Activated CD8-positive, alpha-beta T cell treated with anti-CD3 and anti-CD28 coated beads, Interleukin-2, amount 10 ng/mL, durations not matched to agents 7 days and 5 days (primary cell): ENCODE measurements around the gene BSND. TPM values are rescaled to one million over a fixed set of nuclear protein-coding genes. Genes with fewer than 3 reads are reported as not detected.

Experiments
- ATAC-seq: fragments of 150-1000 bp; cut with Tn5 transposase; one replicate; pipeline ENCODE4 v1.10.0; 2021; ENCODE audit warnings: moderate library complexity
- CTCF ChIA-PET: fragments of 350-600 bp; sonication (Branson Sonifier 250); formaldehyde crosslinking; loops from one replicate; lab custom pipeline; 2021; ENCODE audit warnings: antibody characterized with exemption; lab: Charles Lee
- POLR2A ChIA-PET: fragments of 350-600 bp; sonication (Branson Sonifier 250); formaldehyde crosslinking; loops from one replicate; lab custom pipeline; 2021; ENCODE audit warnings: antibody characterized with exemption; lab: Charles Lee
- DNase-seq: peaks from one replicate; pipeline ENCODE4 v3.0.0-alpha.2; 2020
- H3K27ac Mint-ChIP-seq: one replicate; pipeline ENCODE4 v1.8.0; 2021; ENCODE audit warnings: mild to moderate bottlenecking, mixed read lengths
- H3K27me3 Mint-ChIP-seq: one replicate; pipeline ENCODE4 v1.8.0; 2021; ENCODE audit warnings: low read depth, mixed read lengths
- H3K36me3 Mint-ChIP-seq: one replicate; pipeline ENCODE4 v1.8.0; 2021; ENCODE audit warnings: low read depth, mixed read lengths
- H3K4me1 Mint-ChIP-seq: one replicate; pipeline ENCODE4 v1.8.0; 2021; ENCODE audit warnings: low read depth, mixed read lengths
- H3K4me3 Mint-ChIP-seq: one replicate; pipeline ENCODE4 v1.8.0; 2021; ENCODE audit warnings: mild to moderate bottlenecking, mixed read lengths
- H3K9me3 Mint-ChIP-seq: one replicate; pipeline ENCODE4 v1.8.0; 2022; ENCODE audit warnings: mixed read lengths; ENCODE audit not compliant: insufficient read depth
- total RNA-seq, 2 experiments: library from RNA; stranded (reverse); gene quantifications; one replicate each; pipeline ENCODE4 v1.2.3, GENCODE V29; 2021

BSND gene
- total RNA-seq, 2 experiments from 2014 or later: 0.05 TPM; not detected in 1

GRCh38 chr1:55061000-55061705, 62.4 kb downstream of the BSND start:
- no peak for ATAC-seq
- Mint-ChIP-seq H3K27me3 (no peaks in the 10 kb centered on the region), H3K36me3 (peaks cover 3% of the 10 kb centered on the region), H3K9me3 (no peaks in the 10 kb centered on the region), H3K4me3 (no peak overlapping the region), H3K4me1 (peaks cover 7% of the 10 kb centered on the region), H3K27ac (no peak overlapping the region)
- CTCF ChIA-PET: no interaction called here
- POLR2A ChIA-PET: interaction anchor here (0.8 kb wide), 1 partner anchor 196 kb away, joined by 3 read pairs; no protein-coding TSS in a partner anchor
- DNase-seq: no peak

Other genes starting within 250 kb of the BSND start
- 1 to 10 TPM; 4.2 TPM for gene PARS2, start 234.4 kb upstream of the BSND start, total RNA-seq
- gene TTC22, start 197.6 kb upstream of the BSND start, total RNA-seq: 1 to 10 TPM; 5.0 to 6.5 TPM
- gene DHCR24, start 111.7 kb upstream of the BSND start, total RNA-seq: 100 to 1,000 TPM; 140 to 151 TPM
- not detected for gene TMEM61, start 18.3 kb upstream of the BSND start, total RNA-seq
- not detected for gene PCSK9, start 40.6 kb downstream of the BSND start, total RNA-seq
- gene USP24, start 216.4 kb downstream of the BSND start, total RNA-seq: 10 to 100 TPM; 36.7 to 44.1 TPM